ENCODE measurements around the gene PSD4.

DNA sequence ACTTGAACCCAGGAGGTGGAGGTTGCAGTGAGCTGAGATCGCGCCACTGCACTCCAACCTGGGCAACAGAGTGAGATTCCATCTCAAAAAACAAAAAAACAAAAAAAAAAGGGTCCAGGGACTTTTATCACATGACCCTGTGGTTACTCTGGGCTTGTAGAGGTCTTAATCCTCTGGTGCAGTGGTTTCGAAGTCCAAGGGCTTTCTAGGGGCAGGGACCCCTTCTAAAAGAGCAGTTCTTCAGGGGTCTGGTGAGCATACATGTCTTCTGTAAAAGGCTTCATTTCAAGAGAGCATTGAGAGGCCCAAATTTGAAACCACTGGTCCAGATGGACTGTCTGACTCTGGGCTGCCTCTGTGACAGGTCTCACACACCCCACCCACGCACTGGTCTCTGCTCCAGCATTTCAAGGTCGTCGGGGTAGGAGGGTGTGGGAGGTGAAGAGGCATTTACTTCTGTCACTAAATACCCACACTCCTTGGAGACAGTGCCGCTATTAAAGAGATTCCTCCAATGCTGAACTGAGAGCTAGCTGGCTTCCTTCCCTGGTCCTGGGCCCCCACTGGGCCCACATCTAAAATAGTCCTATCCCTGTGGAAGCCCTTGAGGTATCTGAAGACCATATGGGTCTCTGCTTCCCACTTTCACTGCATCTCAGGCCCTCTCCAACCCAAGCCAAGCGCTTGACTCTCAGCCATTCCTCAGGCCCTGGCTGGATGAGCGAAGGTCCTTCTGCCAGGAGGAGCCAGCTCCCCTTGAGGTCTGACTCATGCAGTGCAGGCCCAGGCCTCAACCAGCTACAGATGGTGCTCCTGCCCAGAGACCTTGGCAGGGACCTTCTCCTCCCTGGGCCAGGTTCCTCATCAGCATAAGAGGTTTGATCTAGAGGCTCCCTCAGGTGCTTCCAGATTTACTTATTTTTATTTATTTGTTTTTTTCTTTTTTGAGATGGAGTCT is 60.1 kb downstream of the PSD4 start:
- TF ChIP-seq JUN (IDR thresholded peaks at IDR 0.05) = no peak
- TF ChIP-seq, protein P1, sequence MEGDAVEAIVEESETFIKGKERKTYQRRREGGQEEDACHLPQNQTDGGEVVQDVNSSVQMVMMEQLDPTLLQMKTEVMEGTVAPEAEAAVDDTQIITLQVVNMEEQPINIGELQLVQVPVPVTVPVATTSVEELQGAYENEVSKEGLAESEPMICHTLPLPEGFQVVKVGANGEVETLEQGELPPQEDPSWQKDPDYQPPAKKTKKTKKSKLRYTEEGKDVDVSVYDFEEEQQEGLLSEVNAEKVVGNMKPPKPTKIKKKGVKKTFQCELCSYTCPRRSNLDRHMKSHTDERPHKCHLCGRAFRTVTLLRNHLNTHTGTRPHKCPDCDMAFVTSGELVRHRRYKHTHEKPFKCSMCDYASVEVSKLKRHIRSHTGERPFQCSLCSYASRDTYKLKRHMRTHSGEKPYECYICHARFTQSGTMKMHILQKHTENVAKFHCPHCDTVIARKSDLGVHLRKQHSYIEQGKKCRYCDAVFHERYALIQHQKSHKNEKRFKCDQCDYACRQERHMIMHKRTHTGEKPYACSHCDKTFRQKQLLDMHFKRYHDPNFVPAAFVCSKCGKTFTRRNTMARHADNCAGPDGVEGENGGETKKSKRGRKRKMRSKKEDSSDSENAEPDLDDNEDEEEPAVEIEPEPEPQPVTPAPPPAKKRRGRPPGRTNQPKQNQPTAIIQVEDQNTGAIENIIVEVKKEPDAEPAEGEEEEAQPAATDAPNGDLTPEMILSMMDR (IDR thresholded peaks at IDR 0.05) = no peak
- no peak for TF ChIP-seq EHF (CRISPR knock-in tag; IDR thresholded peaks at IDR 0.05)
- TF ChIP-seq MYC (IDR thresholded peaks at IDR 0.05; ENCODE audit: borderline replicate concordance, low read length) = no peak
- no peak for TF ChIP-seq POLR2A (IDR thresholded peaks at IDR 0.05; ENCODE audit: low read length)

Measured in A549 (cell line).